HEK293T (cell line): ENCODE data around the gene DMGDH.

Experiments
- CTBP1 ChIP-seq: fragments of 450-650 bp; IDR thresholded peaks from 2 replicates; pipeline ENCODE4 v1.6.1; 2016; ENCODE audit warnings: borderline replicate concordance
- ELF4 ChIP-seq: fragments of 450-650 bp; IDR thresholded peaks from 2 replicates; pipeline ENCODE4 v1.6.1; 2017; ENCODE audit warnings: antibody characterized with exemption
- FOXA1 ChIP-seq: fragments of 450-650 bp; IDR thresholded peaks from 2 replicates; pipeline ENCODE4 v1.6.1; 2016; ENCODE audit warnings: mild to moderate bottlenecking
- FOXK2 ChIP-seq: fragments of 450-650 bp; IDR thresholded peaks from 2 replicates; pipeline ENCODE4 v1.6.1; 2016; ENCODE audit warnings: mild to moderate bottlenecking
- L3MBTL2 ChIP-seq: fragments of 450-650 bp; conservative IDR thresholded peaks from 2 replicates; pipeline ENCODE4 v1.6.1; 2016; ENCODE audit warnings: mild to moderate bottlenecking
- NFRKB ChIP-seq: fragments of 450-650 bp; IDR thresholded peaks from 2 replicates; pipeline ENCODE4 v1.6.1; 2016; ENCODE audit warnings: mild to moderate bottlenecking, moderate library complexity
- SP1 ChIP-seq: fragments of 450-650 bp; IDR thresholded peaks from 2 replicates; pipeline ENCODE4 v1.6.1; 2017
- SUZ12 ChIP-seq: fragments of 450-650 bp; IDR thresholded peaks from 2 replicates; pipeline ENCODE4 v1.6.1; 2016; ENCODE audit warnings: mild to moderate bottlenecking
- ZNF384 ChIP-seq: fragments of 450-650 bp; IDR thresholded peaks from 2 replicates; pipeline ENCODE4 v1.6.1; 2016
- TF ChIP-seq, protein P1 (sequence below): fragments of 450-650 bp; IDR thresholded peaks from 2 replicates; pipeline ENCODE4 v1.6.1; 2016

DNA sequence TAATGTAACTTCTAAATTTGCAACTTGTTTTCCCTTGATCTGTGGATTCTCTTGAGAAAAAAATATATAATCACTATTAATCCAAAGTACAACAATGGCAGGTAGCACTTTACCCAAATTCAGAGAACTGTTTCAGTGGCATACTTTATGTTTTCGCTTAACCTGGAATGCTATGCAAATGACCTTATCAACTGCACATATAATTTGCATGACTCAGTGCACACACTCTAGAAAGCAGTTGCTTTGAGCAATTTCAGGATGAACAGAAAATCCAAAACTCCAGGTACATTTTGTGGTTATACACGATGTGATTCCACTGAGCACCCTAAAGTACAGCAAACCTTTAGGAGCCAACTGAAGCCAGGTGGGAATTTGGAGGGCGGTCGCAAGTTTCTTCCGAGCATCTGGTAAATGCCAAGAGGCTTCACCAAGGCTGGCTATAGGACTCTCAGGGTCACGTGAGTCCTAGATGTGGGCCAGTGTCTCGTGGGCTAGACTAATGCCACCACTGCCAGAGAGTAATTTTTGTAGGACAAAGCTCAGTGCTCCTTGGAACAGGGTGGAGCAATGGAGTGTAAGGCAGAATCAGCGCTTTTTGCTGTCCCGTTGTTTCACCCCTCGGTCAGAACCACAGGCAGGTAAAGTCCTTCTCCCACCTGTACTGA is 37.3 kb downstream of the DMGDH start:
- TF ChIP-seq ZNF384, result no peak
- no peak for TF ChIP-seq FOXK2
- no peak for TF ChIP-seq CTBP1
- TF ChIP-seq FOXA1, result no peak
- TF ChIP-seq, protein P1, sequence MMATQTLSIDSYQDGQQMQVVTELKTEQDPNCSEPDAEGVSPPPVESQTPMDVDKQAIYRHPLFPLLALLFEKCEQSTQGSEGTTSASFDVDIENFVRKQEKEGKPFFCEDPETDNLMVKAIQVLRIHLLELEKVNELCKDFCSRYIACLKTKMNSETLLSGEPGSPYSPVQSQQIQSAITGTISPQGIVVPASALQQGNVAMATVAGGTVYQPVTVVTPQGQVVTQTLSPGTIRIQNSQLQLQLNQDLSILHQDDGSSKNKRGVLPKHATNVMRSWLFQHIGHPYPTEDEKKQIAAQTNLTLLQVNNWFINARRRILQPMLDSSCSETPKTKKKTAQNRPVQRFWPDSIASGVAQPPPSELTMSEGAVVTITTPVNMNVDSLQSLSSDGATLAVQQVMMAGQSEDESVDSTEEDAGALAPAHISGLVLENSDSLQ, result no peak
- TF ChIP-seq NFRKB, result no peak
- TF ChIP-seq ELF4, result no peak
- no peak for TF ChIP-seq SUZ12
- TF ChIP-seq SP1, result no peak
- TF ChIP-seq L3MBTL2, result no peak
